Loucy (cell line): ENCODE measurements around the gene CXCR2.

ENCODE experiments used
- EZH2phosphoT487 ChIP-seq: fragments of 200-600 bp; IDR thresholded peaks from 2 replicates; pipeline ENCODE4 v1.6.1; 2018; ENCODE audit warnings: antibody characterized with exemption, mild to moderate bottlenecking, moderate library complexity, borderline replicate concordance
- TF ChIP-seq, protein P1 (sequence below): fragments of 200-600 bp; sonication (generic); conservative IDR thresholded peaks from 2 replicates; pipeline ENCODE4 v1.5.1; 2014; ENCODE audit warnings: mild to moderate bottlenecking, antibody characterized with exemption, low read length

GRCh38 chr2:218155953-218156479, 30.2 kb downstream of the CXCR2 start:
- TF ChIP-seq, protein P1, sequence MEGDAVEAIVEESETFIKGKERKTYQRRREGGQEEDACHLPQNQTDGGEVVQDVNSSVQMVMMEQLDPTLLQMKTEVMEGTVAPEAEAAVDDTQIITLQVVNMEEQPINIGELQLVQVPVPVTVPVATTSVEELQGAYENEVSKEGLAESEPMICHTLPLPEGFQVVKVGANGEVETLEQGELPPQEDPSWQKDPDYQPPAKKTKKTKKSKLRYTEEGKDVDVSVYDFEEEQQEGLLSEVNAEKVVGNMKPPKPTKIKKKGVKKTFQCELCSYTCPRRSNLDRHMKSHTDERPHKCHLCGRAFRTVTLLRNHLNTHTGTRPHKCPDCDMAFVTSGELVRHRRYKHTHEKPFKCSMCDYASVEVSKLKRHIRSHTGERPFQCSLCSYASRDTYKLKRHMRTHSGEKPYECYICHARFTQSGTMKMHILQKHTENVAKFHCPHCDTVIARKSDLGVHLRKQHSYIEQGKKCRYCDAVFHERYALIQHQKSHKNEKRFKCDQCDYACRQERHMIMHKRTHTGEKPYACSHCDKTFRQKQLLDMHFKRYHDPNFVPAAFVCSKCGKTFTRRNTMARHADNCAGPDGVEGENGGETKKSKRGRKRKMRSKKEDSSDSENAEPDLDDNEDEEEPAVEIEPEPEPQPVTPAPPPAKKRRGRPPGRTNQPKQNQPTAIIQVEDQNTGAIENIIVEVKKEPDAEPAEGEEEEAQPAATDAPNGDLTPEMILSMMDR = no peak
- no peak for TF ChIP-seq EZH2phosphoT487
